Stimulated activated CD8-positive, alpha-beta memory T cell treated with anti-CD3 and anti-CD28 coated beads, Interleukin-7, amount 100 ng/mL, for 4 hours (primary cell): Measurements from ENCODE around the gene DLGAP5.

Experiments
- DNase-seq, 2 donors: peaks; one replicate each; pipeline ENCODE4 v3.0.0-alpha.2; 2020; ENCODE audit warnings: low read depth in 2 of 2

DLGAP5 gene

DNA sequence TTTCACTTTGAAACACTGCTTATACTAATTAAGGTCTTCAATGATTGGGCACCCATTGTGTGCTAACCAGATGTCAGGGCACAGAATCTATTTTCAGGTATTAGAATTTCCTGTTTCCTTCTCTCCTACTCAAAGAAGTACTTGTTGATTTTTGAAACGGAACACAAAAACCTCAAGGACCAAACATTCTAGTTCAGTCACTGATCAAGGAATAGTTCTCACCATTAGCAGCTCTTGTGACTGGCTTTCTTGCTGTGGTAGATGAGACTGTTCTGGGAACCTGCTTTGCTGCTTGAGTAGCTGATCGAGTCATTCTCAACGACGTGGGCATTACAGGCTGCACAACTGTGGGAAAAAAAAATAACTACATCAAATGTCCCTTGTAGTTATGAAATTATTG lies 11.0 kb downstream of the DLGAP5 start:
- DNase-seq = no peak

- no peak for DNase-seq
Measured at GRCh38 chr14:55180006-55180405, 11.4 kb downstream of the DLGAP5 start.

DNA sequence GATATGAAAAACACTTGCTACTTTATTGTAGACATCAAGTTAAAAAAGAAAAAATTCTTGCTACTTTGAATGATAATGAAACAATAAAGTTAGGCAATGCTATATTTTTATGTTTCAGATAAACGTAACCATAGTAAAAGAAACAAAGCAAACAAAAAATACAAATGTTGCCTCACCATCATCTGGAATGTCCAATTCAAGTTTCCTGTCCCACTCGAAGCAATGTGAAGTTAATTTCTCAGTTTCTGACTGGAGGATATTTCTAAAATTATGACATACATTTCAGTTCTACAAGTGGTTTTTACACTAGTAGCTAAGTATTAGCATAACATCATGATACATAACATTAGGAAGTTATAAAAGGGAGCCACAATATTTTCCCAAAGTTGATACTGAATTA lies 20.9 kb downstream of the DLGAP5 start:
- no peak for DNase-seq

DNA sequence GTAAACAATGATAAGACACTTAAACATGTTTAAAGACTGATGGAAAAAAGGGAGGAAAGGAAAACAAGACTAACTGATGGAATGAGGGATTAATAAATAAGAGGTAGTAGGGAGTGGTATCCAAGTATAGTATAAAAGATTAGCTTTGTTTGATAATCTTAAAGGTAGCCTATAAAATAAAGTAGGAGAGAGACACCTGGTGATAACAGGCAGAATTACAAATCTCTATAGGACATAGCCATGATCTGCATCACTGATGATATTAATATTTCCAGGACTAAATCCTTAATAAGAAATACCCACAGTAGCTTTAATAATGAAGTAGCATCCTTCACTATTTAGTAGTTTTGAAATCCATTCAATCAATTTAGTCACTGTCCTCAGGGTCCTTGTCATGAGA lies 30.4 kb downstream of the DLGAP5 start:
- no peak for DNase-seq

DNA sequence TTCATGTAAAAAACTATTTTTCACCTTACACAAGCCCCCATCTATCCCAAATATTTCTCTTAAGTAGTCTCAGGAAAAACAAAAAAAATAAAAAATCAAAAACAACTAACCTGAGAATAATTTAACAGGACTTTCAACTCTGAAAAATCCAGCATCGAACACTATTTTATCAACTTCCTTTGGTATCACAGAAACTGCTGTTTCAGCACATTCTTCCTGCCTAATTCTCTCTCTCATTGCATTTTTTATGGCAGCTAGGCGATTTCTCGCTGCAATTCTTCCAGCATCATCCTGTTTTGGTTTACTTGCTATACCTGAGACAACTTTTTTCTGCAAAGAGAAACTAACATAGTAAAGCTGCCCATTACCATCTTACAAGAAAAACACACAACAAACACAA lies 33.0 kb downstream of the DLGAP5 start:
- DNase-seq = no peak

GRCh38 chr14:55157080-55157479 lies 34.3 kb downstream of the DLGAP5 start:
- DNase-seq = no peak

DNA sequence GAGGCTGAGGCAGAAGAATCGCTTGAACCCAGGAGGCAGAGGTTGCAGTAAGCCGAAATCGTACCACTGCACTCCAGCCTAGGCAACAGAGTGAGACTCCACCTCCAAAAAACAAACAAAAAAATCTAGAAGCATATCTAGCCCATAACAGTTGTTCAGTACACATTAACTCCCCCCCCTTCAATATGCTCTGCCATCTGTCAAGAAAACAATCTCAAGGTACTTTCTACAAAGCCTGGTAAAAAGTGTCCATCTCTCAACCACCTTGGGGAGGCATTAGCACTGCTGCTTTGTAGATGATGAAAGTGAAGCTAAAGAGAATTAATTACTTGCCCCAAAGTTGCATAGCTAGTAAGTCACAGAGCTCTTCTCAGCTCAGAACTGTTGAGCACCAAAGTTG lies 37.4 kb downstream of the DLGAP5 start:
- no peak for DNase-seq

- DNase-seq = no peak
Measured at GRCh38 chr14:55152052-55152753, 39.2 kb downstream of the DLGAP5 start.

DNA sequence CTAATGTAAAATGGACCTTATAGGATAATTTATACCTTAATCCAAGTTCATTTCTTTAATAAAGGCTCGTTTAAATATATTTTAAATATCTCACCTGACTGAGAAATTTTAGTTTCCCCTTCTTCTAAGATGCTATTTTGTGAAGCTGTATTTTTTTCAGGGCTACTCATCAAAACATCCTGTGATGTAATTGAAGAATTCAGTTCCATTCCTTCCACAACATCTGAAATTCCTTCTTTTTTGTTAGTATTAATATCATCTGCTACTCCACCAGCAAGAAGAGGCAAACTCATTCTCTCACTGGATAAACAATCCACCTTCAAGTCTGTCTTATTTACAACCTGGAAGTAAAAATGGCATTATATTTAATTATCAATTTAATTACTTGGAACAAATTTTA lies 39.8 kb downstream of the DLGAP5 start:
- no peak for DNase-seq

DNA sequence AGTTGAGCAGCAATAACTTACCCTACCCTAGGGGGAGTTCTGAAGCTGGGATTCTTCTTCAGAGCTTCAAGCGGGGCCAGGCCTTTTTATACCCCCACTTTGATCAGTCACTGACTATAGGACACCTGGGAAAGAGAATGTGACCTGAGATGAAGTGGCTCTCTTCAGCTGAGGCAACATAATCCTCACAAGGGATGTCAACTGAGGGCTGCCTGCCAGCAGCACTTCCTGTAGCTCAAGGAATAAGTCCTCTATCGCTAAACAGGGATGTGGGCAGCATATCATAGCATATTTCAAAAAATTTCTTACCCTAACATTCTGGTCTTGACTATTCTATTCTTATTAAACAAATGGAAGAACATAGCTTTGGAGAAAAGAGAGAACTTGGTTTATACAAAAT lies 45.0 kb downstream of the DLGAP5 start:
- no peak for DNase-seq

- no peak for DNase-seq
Measured at GRCh38 chr14:55142466-55142865, 48.9 kb downstream of the DLGAP5 start.

DNA sequence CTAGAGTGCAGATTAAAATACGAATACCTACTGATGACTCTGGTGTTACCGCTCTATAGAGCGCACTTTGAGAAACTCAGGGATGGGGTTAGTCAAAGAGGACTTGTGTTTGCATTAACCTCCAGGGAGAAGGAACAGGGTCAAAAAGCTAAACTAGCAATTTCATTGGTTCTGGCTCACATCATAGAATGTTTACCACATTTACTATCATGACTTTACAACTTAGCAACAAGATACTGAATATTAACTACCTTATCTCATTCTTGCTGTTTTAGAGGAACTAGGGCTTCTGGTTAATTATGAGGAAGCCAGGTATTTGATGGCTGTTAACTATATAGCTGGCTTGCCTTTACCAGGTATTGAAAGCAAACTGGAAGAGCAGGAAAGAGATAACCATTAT lies 49.6 kb downstream of the DLGAP5 start:
- DNase-seq = no peak

- DNase-seq = no peak
Measured at GRCh38 chr14:55139696-55140509, 51.5 kb downstream of the DLGAP5 start.

DNA sequence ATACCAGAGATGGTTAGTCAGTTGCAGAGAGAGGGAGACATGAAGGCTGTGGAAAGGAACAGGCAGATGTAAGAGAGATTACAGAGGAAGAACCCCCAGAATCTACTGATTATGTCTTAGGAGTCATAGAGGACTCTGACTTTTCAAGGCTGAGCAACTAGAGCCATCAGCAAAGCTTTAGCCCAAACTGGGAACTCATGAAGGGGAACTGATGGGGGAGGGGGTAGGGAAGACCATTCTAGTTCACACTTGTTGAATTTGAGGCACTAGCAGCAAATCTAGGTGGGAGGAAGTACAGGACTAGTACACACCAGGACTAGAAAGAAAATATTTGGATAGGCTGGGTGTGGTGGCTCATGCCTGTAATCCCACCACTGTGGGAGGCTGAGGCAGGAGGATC lies 52.2 kb downstream of the DLGAP5 start:
- DNase-seq = no peak

DNA sequence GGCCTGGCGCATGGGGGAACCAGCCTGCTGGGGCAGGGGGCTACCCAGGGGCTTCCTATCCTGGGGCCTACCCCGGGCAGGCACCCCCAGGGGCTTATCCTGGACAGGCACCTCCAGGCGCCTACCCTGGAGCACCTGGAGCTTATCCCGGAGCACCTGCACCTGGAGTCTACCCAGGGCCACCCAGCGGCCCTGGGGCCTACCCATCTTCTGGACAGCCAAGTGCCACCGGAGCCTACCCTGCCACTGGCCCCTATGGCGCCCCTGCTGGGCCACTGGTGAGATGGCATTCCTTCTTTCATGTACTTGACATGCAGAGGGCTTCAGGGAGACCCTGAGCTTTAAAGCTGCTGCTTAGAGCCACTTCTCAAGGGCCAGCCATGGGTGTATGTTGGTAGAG lies 53.3 kb downstream of the DLGAP5 start:
- DNase-seq = no peak

GRCh38 chr14:55136885-55137786 lies 54.2 kb downstream of the DLGAP5 start:
- no peak for DNase-seq

- no peak for DNase-seq
Measured at GRCh38 chr14:55136241-55136640, 55.1 kb downstream of the DLGAP5 start.

DNA sequence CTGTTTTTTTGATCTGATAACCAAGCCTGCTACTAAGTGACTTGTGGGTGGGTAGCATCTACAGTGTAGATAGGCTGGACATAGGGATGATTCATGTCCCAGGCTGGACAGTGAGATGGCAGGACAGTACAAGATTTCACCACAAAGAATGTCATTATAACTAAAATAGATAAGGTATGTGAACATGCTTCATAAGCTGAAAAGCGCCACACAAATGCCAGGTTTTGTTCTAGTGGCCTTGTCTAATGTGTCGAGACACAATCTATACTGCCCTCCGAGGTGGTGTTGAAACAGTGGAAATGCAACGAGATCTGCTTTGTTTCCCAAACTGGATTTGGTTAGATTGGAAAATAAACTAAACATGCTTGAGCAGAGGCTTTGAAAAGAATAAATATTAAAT lies 58.0 kb downstream of the DLGAP5 start:
- no peak for DNase-seq

DNA sequence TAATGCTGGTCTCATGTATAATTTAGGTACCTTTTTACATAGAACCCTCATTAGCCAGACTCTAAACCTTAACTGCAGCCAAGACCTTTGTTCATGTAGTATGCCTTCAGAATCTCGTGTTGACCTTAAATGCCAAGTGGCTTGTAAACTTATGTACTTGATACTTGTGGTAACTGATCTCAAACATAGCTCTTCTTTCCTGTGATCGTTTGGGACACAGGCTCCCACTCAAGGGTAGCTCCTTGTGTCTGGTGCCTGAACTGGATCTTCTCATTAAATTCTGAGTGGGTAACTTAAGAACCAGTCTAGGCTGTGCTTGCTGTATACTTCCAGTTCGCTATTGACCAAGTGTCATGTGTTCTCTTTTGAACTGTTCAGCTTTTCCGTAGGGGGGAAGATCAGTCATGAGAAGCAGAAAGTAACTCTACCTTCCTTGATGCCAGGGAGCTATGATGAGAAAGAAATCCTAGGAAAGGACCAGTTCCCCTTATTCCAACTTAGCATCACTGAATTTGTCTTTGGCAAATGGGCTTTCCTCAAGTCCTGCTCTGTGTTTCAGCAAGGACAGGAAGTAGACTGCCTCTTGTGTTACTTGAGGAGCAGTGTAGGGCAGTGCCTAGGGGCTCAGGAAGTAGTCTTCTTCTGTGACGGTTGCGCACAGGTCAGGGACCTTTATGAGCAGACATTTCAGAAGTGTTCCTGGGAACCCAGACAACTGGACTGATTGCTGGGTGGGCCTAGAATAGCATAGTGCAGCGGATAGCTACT lies 59.8 kb downstream of the DLGAP5 start:
- DNase-seq = no peak

DNA sequence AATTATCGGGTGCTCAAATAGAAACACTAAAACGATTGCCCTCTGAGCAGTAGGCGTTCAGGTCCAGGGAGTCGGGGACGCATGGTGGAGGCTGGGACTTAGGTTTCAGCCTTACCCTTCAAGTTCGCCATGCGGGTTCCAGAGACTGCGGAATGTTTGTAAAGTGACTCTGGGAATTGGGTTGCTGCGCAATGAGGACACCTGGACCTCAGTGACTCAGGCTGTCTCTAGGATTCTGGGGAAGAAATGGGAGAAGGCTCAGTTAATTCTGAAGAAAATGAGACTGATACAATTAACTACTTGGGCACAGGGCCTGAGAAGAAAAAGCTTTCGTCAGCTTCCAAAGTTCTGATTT lies 61.2 kb downstream of the DLGAP5 start:
- DNase-seq = no peak

GRCh38 chr14:55129428-55130195 lies 61.8 kb downstream of the DLGAP5 start:
- DNase-seq = peak; percentile 34 to 54
